ENCODE measurements around the gene NT5C1A.

DNA sequence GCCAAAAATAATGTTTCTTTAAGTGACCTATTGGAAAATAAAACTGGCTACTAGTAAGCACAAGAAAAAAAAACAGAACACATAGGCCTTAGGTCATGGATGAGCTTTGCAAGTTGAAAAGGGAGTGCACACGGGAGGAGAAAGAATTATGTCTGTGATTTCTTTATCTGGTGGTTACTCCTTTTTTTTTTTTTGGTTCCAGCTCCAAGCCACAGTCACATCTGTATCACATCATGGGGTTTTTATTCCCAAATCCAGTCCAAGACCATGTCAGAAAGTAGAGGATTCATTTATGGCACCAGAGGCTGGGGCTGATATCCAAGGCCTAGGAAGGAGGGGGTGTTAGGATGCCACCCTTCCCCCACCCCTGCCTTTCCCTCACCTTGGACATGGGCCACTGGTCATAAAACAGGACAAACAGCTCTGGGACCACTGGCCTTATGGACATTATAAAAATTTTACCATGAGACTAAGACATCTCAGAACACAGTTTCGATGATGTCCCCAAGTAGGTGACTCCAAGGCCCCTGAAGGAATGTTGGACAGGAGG is 22.2 kb downstream of the NT5C1A start:
- TF ChIP-seq, protein P1, sequence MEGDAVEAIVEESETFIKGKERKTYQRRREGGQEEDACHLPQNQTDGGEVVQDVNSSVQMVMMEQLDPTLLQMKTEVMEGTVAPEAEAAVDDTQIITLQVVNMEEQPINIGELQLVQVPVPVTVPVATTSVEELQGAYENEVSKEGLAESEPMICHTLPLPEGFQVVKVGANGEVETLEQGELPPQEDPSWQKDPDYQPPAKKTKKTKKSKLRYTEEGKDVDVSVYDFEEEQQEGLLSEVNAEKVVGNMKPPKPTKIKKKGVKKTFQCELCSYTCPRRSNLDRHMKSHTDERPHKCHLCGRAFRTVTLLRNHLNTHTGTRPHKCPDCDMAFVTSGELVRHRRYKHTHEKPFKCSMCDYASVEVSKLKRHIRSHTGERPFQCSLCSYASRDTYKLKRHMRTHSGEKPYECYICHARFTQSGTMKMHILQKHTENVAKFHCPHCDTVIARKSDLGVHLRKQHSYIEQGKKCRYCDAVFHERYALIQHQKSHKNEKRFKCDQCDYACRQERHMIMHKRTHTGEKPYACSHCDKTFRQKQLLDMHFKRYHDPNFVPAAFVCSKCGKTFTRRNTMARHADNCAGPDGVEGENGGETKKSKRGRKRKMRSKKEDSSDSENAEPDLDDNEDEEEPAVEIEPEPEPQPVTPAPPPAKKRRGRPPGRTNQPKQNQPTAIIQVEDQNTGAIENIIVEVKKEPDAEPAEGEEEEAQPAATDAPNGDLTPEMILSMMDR (IDR thresholded peaks at IDR 0.05; ENCODE audit: poor library complexity): no peak
- TF ChIP-seq EZH2 (IDR thresholded peaks at IDR 0.05; ENCODE audit: borderline replicate concordance): no peak
- no peak for TF ChIP-seq EZH2phosphoT487 (IDR thresholded peaks at IDR 0.05; ENCODE audit: low read depth, severe bottlenecking, unreplicated experiment)

Data from hepatocyte (in vitro differentiated cells).